Mesendoderm (in vitro differentiated cells): ENCODE results near the gene SLC6A2.
A peak's percentile ranks its signal among the peaks of the same experiment; 100 is the strongest.

Experiments used
- DNase-seq: peaks from one replicate; pipeline ENCODE4 v3.0.0; 2013
- H2AK5ac ChIP-seq: 2 replicates; pipeline ENCODE4 v1.6.1; 2013; ENCODE audit warnings: low read length, inconsistent platforms
- H2BK120ac ChIP-seq: 2 replicates; pipeline ENCODE4 v1.6.1; 2013; ENCODE audit warnings: low read depth, mild to moderate bottlenecking, low read length, moderate library complexity, mixed read lengths
- H2BK15ac ChIP-seq: replicated peaks from 2 replicates; pipeline ENCODE4 v1.6.1; 2013; ENCODE audit warnings: low read depth, mild to moderate bottlenecking, moderate library complexity
- H2BK5ac ChIP-seq: 2 replicates; pipeline ENCODE4 v1.6.1; 2013; ENCODE audit warnings: low read length, inconsistent platforms
- H3K18ac ChIP-seq: 2 replicates; pipeline ENCODE4 v1.6.1; 2013; ENCODE audit warnings: mild to moderate bottlenecking, low read length, mixed read lengths
- H3K23ac ChIP-seq: one replicate; pipeline ENCODE4 v1.6.1; 2013; ENCODE audit warnings: low read length
- H3K27ac ChIP-seq: 2 replicates; pipeline ENCODE4 v1.5.1; 2013; ENCODE audit warnings: low read depth, mild to moderate bottlenecking, inconsistent platforms, low read length, moderate library complexity
- H3K27me3 ChIP-seq: 2 replicates; pipeline ENCODE4 v1.6.1; 2013; ENCODE audit warnings: low read length, control low read depth, mild to moderate bottlenecking, inconsistent platforms; ENCODE audit not compliant: insufficient read depth, poor library complexity
- H3K36me3 ChIP-seq: 2 replicates; pipeline ENCODE4 v1.6.1; 2013; ENCODE audit warnings: low read length, inconsistent platforms; ENCODE audit not compliant: control insufficient read depth, insufficient read depth
- H3K4ac ChIP-seq: one replicate; pipeline ENCODE4 v1.6.1; 2013; ENCODE audit warnings: low read depth, mild to moderate bottlenecking, low read length, moderate library complexity
- H3K4me1 ChIP-seq: 2 replicates; pipeline ENCODE4 v1.6.1; 2013; ENCODE audit warnings: low read depth, low read length, inconsistent platforms; ENCODE audit not compliant: control insufficient read depth
- H3K4me2 ChIP-seq: 2 replicates; pipeline ENCODE4 v1.6.1; 2013; ENCODE audit warnings: low read length
- H3K4me3 ChIP-seq: 2 replicates; pipeline ENCODE4 v1.5.1; 2013; ENCODE audit warnings: mild to moderate bottlenecking, low read length
- H3K56ac ChIP-seq: one replicate; pipeline ENCODE4 v1.6.1; 2013; ENCODE audit warnings: low read length
- H3K79me1 ChIP-seq: 2 replicates; pipeline ENCODE4 v1.6.1; 2013; ENCODE audit warnings: low read length, inconsistent platforms
- H3K79me2 ChIP-seq: 2 replicates; pipeline ENCODE4 v1.6.1; 2013; ENCODE audit warnings: mild to moderate bottlenecking, low read length; ENCODE audit not compliant: control insufficient read depth, insufficient read depth
- H3K9ac ChIP-seq: 2 replicates; pipeline ENCODE4 v1.6.1; 2013; ENCODE audit warnings: low read length, inconsistent platforms
- H4K5ac ChIP-seq: one replicate; pipeline ENCODE4 v1.6.1; 2013; ENCODE audit warnings: low read length
- H4K8ac ChIP-seq: one replicate; pipeline ENCODE4 v1.6.1; 2013; ENCODE audit warnings: low read depth, mild to moderate bottlenecking, control low read depth, low read length, moderate library complexity
- WGBS: extraction: QIAGEN DNeasy Blood & Tissue Kit; methylation state at CpG from one replicate; pipeline ENCODE4 v1.1.7; 2013; ENCODE audit warnings: low lambda C conversion rate, missing lambda C conversion rate; ENCODE audit not compliant: insufficient coverage; ENCODE audit errors: extremely low coverage; 5-methylcytosine and 5-hydroxymethylcytosine counted together

Gene SLC6A2

DNA sequence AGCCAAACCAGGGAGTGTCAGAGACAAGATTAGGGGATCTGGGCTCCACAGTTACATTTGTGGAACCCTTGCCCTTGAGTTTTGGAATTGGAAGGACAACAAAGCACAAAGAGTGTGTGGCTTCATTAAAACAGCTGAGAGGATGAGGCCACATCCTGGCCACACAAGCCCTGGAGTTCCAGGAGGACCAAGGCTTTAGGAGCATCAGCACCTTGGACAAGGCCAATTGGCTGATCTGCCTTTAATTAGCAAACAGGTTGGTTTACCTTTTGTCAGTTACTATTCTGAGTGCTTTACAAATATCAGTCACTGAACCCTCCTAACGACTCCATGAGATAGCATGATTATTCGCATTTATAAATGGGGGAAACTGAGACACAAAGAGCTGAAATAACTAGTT, 54.7 kb downstream of the SLC6A2 start:
- no peaks in the 10 kb centered on the region for H3K27me3 ChIP-seq
- DNase-seq = peak; percentile 50

GRCh38 chr16:55711959-55712876, 56.4 kb downstream of the SLC6A2 start:
- no peak overlapping the region for H2BK120ac ChIP-seq
- no peaks in the 10 kb centered on the region for H3K27me3 ChIP-seq
- no peak overlapping the region for H3K18ac ChIP-seq
- no peak overlapping the region for H3K9ac ChIP-seq
- H2AK5ac ChIP-seq = no peak overlapping the region
- no peak overlapping the region for H3K4ac ChIP-seq
- H3K4me2 ChIP-seq = no peak overlapping the region
- H3K56ac ChIP-seq = no peak overlapping the region
- H3K79me1 ChIP-seq = no peaks in the 10 kb centered on the region
- H3K79me2 ChIP-seq = no peaks in the 10 kb centered on the region
- H4K5ac ChIP-seq = no peak overlapping the region
- H3K36me3 ChIP-seq = no peaks in the 10 kb centered on the region
- no peak overlapping the region for H3K4me3 ChIP-seq
- no peak overlapping the region for H3K27ac ChIP-seq
- peak; percentile 62 for DNase-seq
- no peak overlapping the region for H2BK5ac ChIP-seq
- no peak overlapping the region for H4K8ac ChIP-seq
- WGBS = no CpG with 5 or more reads among the region's 10 CpGs
- no peak overlapping the region for H3K23ac ChIP-seq
- no peaks in the 10 kb centered on the region for H3K4me1 ChIP-seq
- H2BK15ac ChIP-seq = no peak overlapping the region

More for the DNA sequence above, 54.7 kb downstream of the SLC6A2 start:
- Histone ChIP-seq H3K4me3 (no peak overlapping the region), H2AK5ac (no peak overlapping the region), H3K4me2 (no peak overlapping the region), H4K5ac (no peak overlapping the region), H2BK15ac (no peak overlapping the region), H3K79me2 (no peaks in the 10 kb centered on the region), H3K56ac (no peak overlapping the region), H2BK120ac (no peak overlapping the region), H3K36me3 (no peaks in the 10 kb centered on the region), H3K79me1 (no peaks in the 10 kb centered on the region), H4K8ac (no peak overlapping the region), H3K23ac (no peak overlapping the region), H3K18ac (no peak overlapping the region), H3K4me1 (no peaks in the 10 kb centered on the region), H3K4ac (no peak overlapping the region), H3K27ac (no peak overlapping the region), H2BK5ac (no peak overlapping the region), H3K9ac (no peak overlapping the region)
- no CpG with 5 or more reads among the region's 2 CpGs for WGBS

- no CpG with 5 or more reads among the region's 1 CpG for WGBS
- H2AK5ac ChIP-seq = no peak overlapping the region
These were observed 57.3 kb downstream of the SLC6A2 start for GRCh38 chr16:55713103-55713502.

GRCh38 chr16:55717326-55717725, 61.5 kb downstream of the SLC6A2 start:
- H3K9ac ChIP-seq = no peak overlapping the region
- H4K5ac ChIP-seq = no peak overlapping the region
- no peaks in the 10 kb centered on the region for H3K27me3 ChIP-seq
- no peak overlapping the region for H2BK120ac ChIP-seq
- H3K79me1 ChIP-seq = no peaks in the 10 kb centered on the region
- DNase-seq = no peak
- H3K56ac ChIP-seq = no peak overlapping the region
- no peaks in the 10 kb centered on the region for H3K36me3 ChIP-seq
- no peaks in the 10 kb centered on the region for H3K79me2 ChIP-seq
- no CpG with 5 or more reads among the region's 3 CpGs for WGBS
- H3K18ac ChIP-seq = no peak overlapping the region
- no peak overlapping the region for H2AK5ac ChIP-seq
- no peak overlapping the region for H3K4ac ChIP-seq
- H4K8ac ChIP-seq = no peak overlapping the region
- no peak overlapping the region for H3K4me2 ChIP-seq
- H2BK5ac ChIP-seq = no peak overlapping the region
- H3K4me1 ChIP-seq = no peaks in the 10 kb centered on the region
- no peak overlapping the region for H3K4me3 ChIP-seq
- no peak overlapping the region for H3K23ac ChIP-seq
- no peak overlapping the region for H2BK15ac ChIP-seq
- no peak overlapping the region for H3K27ac ChIP-seq

More at GRCh38 chr16:55713103-55713502, 57.3 kb downstream of the SLC6A2 start:
- Histone ChIP-seq H3K4me2 (no peak overlapping the region), H3K27ac (no peak overlapping the region), H3K36me3 (no peaks in the 10 kb centered on the region), H3K4ac (no peak overlapping the region), H3K4me1 (no peaks in the 10 kb centered on the region), H2BK120ac (no peak overlapping the region), H4K5ac (no peak overlapping the region), H2BK15ac (no peak overlapping the region), H3K18ac (no peak overlapping the region), H4K8ac (no peak overlapping the region), H2BK5ac (no peak overlapping the region), H3K27me3 (no peaks in the 10 kb centered on the region), H3K23ac (no peak overlapping the region), H3K9ac (no peak overlapping the region), H3K4me3 (no peak overlapping the region), H3K56ac (no peak overlapping the region), H3K79me2 (no peaks in the 10 kb centered on the region), H3K79me1 (no peaks in the 10 kb centered on the region)
- no peak for DNase-seq

- DNase-seq = no peak
- no CpG with 5 or more reads among the region's 5 CpGs for WGBS
- Histone ChIP-seq H3K4me1 (no peaks in the 10 kb centered on the region), H3K36me3 (no peaks in the 10 kb centered on the region), H2BK15ac (no peak overlapping the region), H3K27ac (no peak overlapping the region), H2BK120ac (no peak overlapping the region), H2AK5ac (no peak overlapping the region), H3K9ac (no peak overlapping the region), H3K27me3 (no peaks in the 10 kb centered on the region), H3K79me2 (no peaks in the 10 kb centered on the region), H3K23ac (no peak overlapping the region), H3K4ac (no peak overlapping the region), H2BK5ac (no peak overlapping the region), H3K79me1 (no peaks in the 10 kb centered on the region), H3K4me2 (no peak overlapping the region), H4K8ac (no peak overlapping the region), H3K18ac (no peak overlapping the region), H3K4me3 (no peak overlapping the region), H4K5ac (no peak overlapping the region), H3K56ac (no peak overlapping the region)
These were observed 69.4 kb downstream of the SLC6A2 start for GRCh38 chr16:55725055-55725777.
